Measurements from ENCODE around the gene SYNDIG1.

Gene SYNDIG1

DNA sequence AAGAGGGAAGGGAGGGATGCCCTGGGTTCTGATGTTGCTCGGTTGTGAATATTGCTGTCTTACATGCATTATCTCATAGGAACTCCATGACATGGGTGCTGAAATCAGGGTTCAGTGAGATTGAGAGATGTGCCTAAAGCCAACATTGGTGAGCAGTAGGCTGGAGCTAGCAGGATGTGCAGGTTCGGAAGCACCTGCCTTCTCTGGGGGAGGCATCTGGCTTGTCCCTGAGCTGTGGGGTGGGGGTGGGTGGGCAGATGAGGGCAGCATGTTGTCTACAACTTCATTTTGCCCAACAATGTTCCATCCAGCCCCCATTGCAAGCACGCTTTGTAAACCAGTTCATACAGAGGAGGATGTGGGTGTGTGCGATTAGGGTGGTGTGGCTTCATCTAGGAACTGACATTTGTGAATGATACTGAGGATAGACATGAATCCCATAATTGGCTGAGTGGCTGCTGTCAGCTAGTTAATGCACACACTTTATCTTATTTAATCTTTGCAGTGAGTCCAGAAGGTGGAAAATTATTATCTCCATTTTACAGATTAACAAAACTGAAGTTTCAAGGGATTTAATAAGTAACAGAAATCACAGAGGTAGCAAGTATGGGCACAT lies 119.4 kb downstream of the SYNDIG1 start:
- no peak overlapping the region for H2BK5ac ChIP-seq (ENCODE audit: low read depth, low read length, poor library complexity)
- DNase-seq = no peak
- H3K4me3 ChIP-seq (ENCODE audit: low read depth, low read length) = no peak overlapping the region
- H2BK120ac ChIP-seq (ENCODE audit: insufficient read depth, low read length, poor library complexity) = no peak overlapping the region
- no peak overlapping the region for H3K27ac ChIP-seq (ENCODE audit: low read depth, low read length)
- no peak overlapping the region for H2BK12ac ChIP-seq (ENCODE audit: low read length)
- H4K12ac ChIP-seq (ENCODE audit: low read depth, low read length) = no peak overlapping the region
- H2AFZ ChIP-seq (ENCODE audit: insufficient read depth, low read length, poor library complexity) = no peak overlapping the region
- no peak overlapping the region for H3K4me2 ChIP-seq (ENCODE audit: low read length)
- H3K9ac ChIP-seq (ENCODE audit: low read length) = no peak overlapping the region
- no CpG with 5 or more reads among the region's 4 CpGs for WGBS (ENCODE audit: extremely low coverage, insufficient coverage, insufficient read length)
- H3K27me3 ChIP-seq (ENCODE audit: insufficient read depth, low read length) = no peaks in the 10 kb centered on the region
- H4K91ac ChIP-seq (ENCODE audit: low read depth, low read length) = no peak overlapping the region
- no peak overlapping the region for H3K18ac ChIP-seq (ENCODE audit: low read length)
- H3K79me1 ChIP-seq (ENCODE audit: low read length) = no peaks in the 10 kb centered on the region
- peaks cover 2% of the 10 kb centered on the region for H3K9me3 ChIP-seq (ENCODE audit: insufficient read depth, low read depth, low read length)
- H3K4ac ChIP-seq (ENCODE audit: low read depth, low read length) = no peak overlapping the region
- no peak overlapping the region for H2AK5ac ChIP-seq (ENCODE audit: low read length)
- peaks cover 5 to 6% of the 10 kb centered on the region in 2 experiments for H3K4me1 ChIP-seq (ENCODE audit: control insufficient read depth in 1 of 2, insufficient read depth in 2 of 2, low read length in 2 of 2)
- no peaks in the 10 kb centered on the region for H3K36me3 ChIP-seq (ENCODE audit: control insufficient read depth in 1 of 2, insufficient read depth in 2 of 2, low read length in 2 of 2)
- H4K8ac ChIP-seq (ENCODE audit: low read depth, low read length) = no peak overlapping the region
- H3K14ac ChIP-seq (ENCODE audit: low read length) = no peak overlapping the region
- H3K79me2 ChIP-seq (ENCODE audit: control insufficient read depth, insufficient read depth, low read length, poor library complexity) = no peaks in the 10 kb centered on the region
- H3K23ac ChIP-seq (ENCODE audit: low read length) = no peak overlapping the region

DNA sequence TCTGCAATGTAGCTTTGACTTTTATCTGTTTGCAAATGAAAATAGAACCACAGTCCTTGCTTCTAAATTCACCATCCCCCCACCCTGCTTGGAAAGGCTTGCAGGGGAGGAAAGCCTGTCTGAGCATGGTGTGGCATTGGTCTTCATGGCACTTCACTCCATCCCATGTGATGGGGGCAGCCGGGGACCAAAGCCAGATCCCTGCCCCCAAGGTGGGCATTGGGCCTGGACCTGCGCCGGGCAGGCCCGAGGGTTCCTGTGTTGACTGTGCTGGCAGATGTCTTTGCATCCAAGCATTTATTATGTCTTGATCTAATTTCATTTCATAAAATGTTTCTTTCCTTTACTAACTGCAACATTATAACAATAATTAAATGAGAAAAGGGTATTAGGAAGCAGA lies 120.0 kb downstream of the SYNDIG1 start:
- Histone ChIP-seq H2BK5ac (ENCODE audit: low read depth, low read length, poor library complexity) (no peak overlapping the region), H2AK5ac (ENCODE audit: low read length) (no peak overlapping the region), H4K12ac (ENCODE audit: low read depth, low read length) (no peak overlapping the region), H3K23ac (ENCODE audit: low read length) (no peak overlapping the region), H3K4ac (ENCODE audit: low read depth, low read length) (no peak overlapping the region), H2BK120ac (ENCODE audit: insufficient read depth, low read length, poor library complexity) (no peak overlapping the region), H3K79me2 (ENCODE audit: control insufficient read depth, insufficient read depth, low read length, poor library complexity) (no peaks in the 10 kb centered on the region), H2AFZ (ENCODE audit: insufficient read depth, low read length, poor library complexity) (no peak overlapping the region), H3K36me3 (ENCODE audit: control insufficient read depth in 1 of 2, insufficient read depth in 2 of 2, low read length in 2 of 2) (no peaks in the 10 kb centered on the region), H4K8ac (ENCODE audit: low read depth, low read length) (no peak overlapping the region), H3K9me3 (ENCODE audit: insufficient read depth, low read depth, low read length) (peaks cover 2% of the 10 kb centered on the region), H3K79me1 (ENCODE audit: low read length) (no peaks in the 10 kb centered on the region), H2BK12ac (ENCODE audit: low read length) (no peak overlapping the region), H3K14ac (ENCODE audit: low read length) (no peak overlapping the region), H3K4me1 (ENCODE audit: control insufficient read depth in 1 of 2, insufficient read depth in 2 of 2, low read length in 2 of 2) (peaks cover 5 to 6% of the 10 kb centered on the region in 2 experiments), H3K27ac (ENCODE audit: low read depth, low read length) (no peak overlapping the region), H3K18ac (ENCODE audit: low read length) (no peak overlapping the region), H3K27me3 (ENCODE audit: insufficient read depth, low read length) (no peaks in the 10 kb centered on the region), H3K4me3 (ENCODE audit: low read depth, low read length) (no peak overlapping the region), H3K4me2 (ENCODE audit: low read length) (no peak overlapping the region), H4K91ac (ENCODE audit: low read depth, low read length) (no peak overlapping the region), H3K9ac (ENCODE audit: low read length) (no peak overlapping the region)
- WGBS (ENCODE audit: extremely low coverage, insufficient coverage, insufficient read length) = no CpG with 5 or more reads among the region's 4 CpGs
- DNase-seq = no peak

DNA sequence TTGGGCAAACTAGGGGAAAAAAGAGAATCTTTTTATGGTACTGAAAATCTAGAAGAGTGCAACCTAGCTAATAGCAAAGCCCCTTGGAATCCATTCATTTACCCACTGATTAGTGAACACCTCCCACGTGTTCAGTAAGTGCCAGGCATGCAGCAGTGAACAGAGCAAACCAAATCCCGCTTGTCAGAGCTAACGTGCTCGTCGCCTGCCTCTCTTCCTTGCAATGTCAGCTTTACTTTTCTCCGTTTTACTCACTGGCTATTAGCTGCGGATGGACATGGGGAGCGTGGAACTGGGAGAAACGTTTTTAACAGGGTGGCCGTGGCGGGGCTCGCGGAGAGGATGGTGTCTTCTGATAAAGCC lies 120.4 kb downstream of the SYNDIG1 start:
- H4K8ac ChIP-seq (ENCODE audit: low read depth, low read length) = no peak overlapping the region
- H3K4me2 ChIP-seq (ENCODE audit: low read length) = no peak overlapping the region
- H2AK5ac ChIP-seq (ENCODE audit: low read length) = no peak overlapping the region
- DNase-seq = no peak
- no peak overlapping the region for H3K18ac ChIP-seq (ENCODE audit: low read length)
- H2BK5ac ChIP-seq (ENCODE audit: low read depth, low read length, poor library complexity) = no peak overlapping the region
- no peak overlapping the region for H3K4ac ChIP-seq (ENCODE audit: low read depth, low read length)
- no peak overlapping the region for H3K27ac ChIP-seq (ENCODE audit: low read depth, low read length)
- peaks cover 5 to 6% of the 10 kb centered on the region in 2 experiments for H3K4me1 ChIP-seq (ENCODE audit: control insufficient read depth in 1 of 2, insufficient read depth in 2 of 2, low read length in 2 of 2)
- no peak overlapping the region for H2BK12ac ChIP-seq (ENCODE audit: low read length)
- H3K23ac ChIP-seq (ENCODE audit: low read length) = no peak overlapping the region
- no peak overlapping the region for H2AFZ ChIP-seq (ENCODE audit: insufficient read depth, low read length, poor library complexity)
- no peaks in the 10 kb centered on the region for H3K79me1 ChIP-seq (ENCODE audit: low read length)
- H3K36me3 ChIP-seq (ENCODE audit: control insufficient read depth in 1 of 2, insufficient read depth in 2 of 2, low read length in 2 of 2) = no peaks in the 10 kb centered on the region
- no CpG with 5 or more reads among the region's 13 CpGs for WGBS (ENCODE audit: extremely low coverage, insufficient coverage, insufficient read length)
- H2BK120ac ChIP-seq (ENCODE audit: insufficient read depth, low read length, poor library complexity) = no peak overlapping the region
- H3K14ac ChIP-seq (ENCODE audit: low read length) = no peak overlapping the region
- no peaks in the 10 kb centered on the region for H3K27me3 ChIP-seq (ENCODE audit: insufficient read depth, low read length)
- H3K9me3 ChIP-seq (ENCODE audit: insufficient read depth, low read depth, low read length) = peaks cover 2% of the 10 kb centered on the region
- H4K12ac ChIP-seq (ENCODE audit: low read depth, low read length) = no peak overlapping the region
- no peak overlapping the region for H3K4me3 ChIP-seq (ENCODE audit: low read depth, low read length)
- no peak overlapping the region for H4K91ac ChIP-seq (ENCODE audit: low read depth, low read length)
- no peak overlapping the region for H3K9ac ChIP-seq (ENCODE audit: low read length)
- no peaks in the 10 kb centered on the region for H3K79me2 ChIP-seq (ENCODE audit: control insufficient read depth, insufficient read depth, low read length, poor library complexity)

DNA sequence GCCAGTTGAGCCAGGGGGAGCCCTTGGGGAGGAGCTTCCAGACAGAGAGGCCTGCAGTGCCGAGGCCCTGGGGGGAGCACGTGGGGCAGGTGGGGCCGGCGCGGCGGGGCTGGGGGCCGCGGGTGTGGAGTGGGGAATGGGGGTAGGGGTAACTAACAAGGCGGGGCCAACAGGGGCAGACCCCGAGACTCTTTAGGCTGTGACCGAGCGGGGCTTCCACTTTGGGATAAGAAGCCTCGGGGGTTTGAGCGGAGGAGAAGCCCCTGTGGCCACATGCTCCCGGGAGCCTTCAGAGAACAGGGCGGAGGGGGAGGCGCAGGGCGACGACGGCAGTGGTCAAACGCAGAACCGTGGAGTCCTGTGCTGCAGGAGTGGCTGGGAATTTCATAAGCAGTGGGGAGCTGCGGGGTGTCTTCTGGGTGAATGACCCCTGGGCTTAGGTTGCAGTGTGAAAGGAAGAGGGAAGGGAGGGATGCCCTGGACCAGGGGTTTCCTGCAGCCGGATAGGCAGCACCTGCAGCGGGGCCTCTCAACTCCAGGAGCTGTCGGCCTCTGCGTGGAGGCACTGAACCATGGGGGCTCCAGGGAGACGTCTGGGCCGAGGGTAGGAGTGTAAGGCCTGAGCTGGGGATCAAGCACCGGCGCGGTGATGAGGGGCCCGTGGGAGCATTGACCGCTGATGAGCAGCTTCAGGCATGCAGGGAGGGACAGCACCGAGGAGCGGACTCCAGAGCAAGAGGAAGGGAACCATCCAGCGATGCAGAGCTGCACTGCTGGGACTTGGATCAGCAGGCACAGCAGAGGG lies 121.0 kb downstream of the SYNDIG1 start:
- Histone ChIP-seq H4K91ac (ENCODE audit: low read depth, low read length) (no peak overlapping the region), H3K9ac (ENCODE audit: low read length) (no peak overlapping the region), H3K79me2 (ENCODE audit: control insufficient read depth, insufficient read depth, low read length, poor library complexity) (no peaks in the 10 kb centered on the region), H3K27ac (ENCODE audit: low read depth, low read length) (no peak overlapping the region), H3K9me3 (ENCODE audit: insufficient read depth, low read depth, low read length) (peaks cover 2% of the 10 kb centered on the region), H3K36me3 (ENCODE audit: control insufficient read depth in 1 of 2, insufficient read depth in 2 of 2, low read length in 2 of 2) (no peaks in the 10 kb centered on the region), H3K27me3 (ENCODE audit: insufficient read depth, low read length) (no peaks in the 10 kb centered on the region), H2BK120ac (ENCODE audit: insufficient read depth, low read length, poor library complexity) (no peak overlapping the region), H2AK5ac (ENCODE audit: low read length) (no peak overlapping the region), H3K79me1 (ENCODE audit: low read length) (no peaks in the 10 kb centered on the region), H3K14ac (ENCODE audit: low read length) (no peak overlapping the region), H4K12ac (ENCODE audit: low read depth, low read length) (no peak overlapping the region), H3K4ac (ENCODE audit: low read depth, low read length) (no peak overlapping the region), H4K8ac (ENCODE audit: low read depth, low read length) (no peak overlapping the region), H2AFZ (ENCODE audit: insufficient read depth, low read length, poor library complexity) (no peak overlapping the region), H3K4me1 (ENCODE audit: control insufficient read depth in 1 of 2, insufficient read depth in 2 of 2, low read length in 2 of 2) (peaks cover 5 to 6% of the 10 kb centered on the region in 2 experiments), H2BK12ac (ENCODE audit: low read length) (no peak overlapping the region), H3K18ac (ENCODE audit: low read length) (no peak overlapping the region), H3K4me3 (ENCODE audit: low read depth, low read length) (no peak overlapping the region), H3K23ac (ENCODE audit: low read length) (no peak overlapping the region), H2BK5ac (ENCODE audit: low read depth, low read length, poor library complexity) (no peak overlapping the region), H3K4me2 (ENCODE audit: low read length) (no peak overlapping the region)
- DNase-seq = no peak
- WGBS (ENCODE audit: extremely low coverage, insufficient coverage, insufficient read length) = no CpG with 5 or more reads among the region's 37 CpGs
